Mesodermal cell (in vitro differentiated cells): Measurements from ENCODE around the gene MYOM1.

ENCODE experiments used
- H3K27ac ChIP-seq: 2 replicates; pipeline ENCODE4 v1.7.0; 2013; ENCODE audit warnings: mild to moderate bottlenecking, low read depth, low read length, moderate library complexity; ENCODE audit not compliant: severe bottlenecking
- H3K36me3 ChIP-seq: 2 replicates; pipeline ENCODE4 v1.7.1; 2013; ENCODE audit warnings: mild to moderate bottlenecking, low read length, moderate library complexity; ENCODE audit not compliant: control insufficient read depth, insufficient read depth
- H3K4me1 ChIP-seq: one replicate; pipeline ENCODE4 v1.7.1; 2013; ENCODE audit warnings: mild to moderate bottlenecking, low read length; ENCODE audit not compliant: insufficient read depth, control insufficient read depth, poor library complexity, severe bottlenecking
- H3K4me3 ChIP-seq: 2 replicates; pipeline ENCODE4 v1.7.0; 2013; ENCODE audit warnings: low read length, control low read depth, mild to moderate bottlenecking; ENCODE audit not compliant: insufficient read depth, poor library complexity, severe bottlenecking; ENCODE audit errors: extremely low read depth
- H3K9me3 ChIP-seq: 2 replicates; pipeline ENCODE4 v1.7.1; 2013; ENCODE audit warnings: mild to moderate bottlenecking, low read length, moderate library complexity; ENCODE audit not compliant: control insufficient read depth
- WGBS, 2 experiments: methylation state at CpG; one replicate each; pipeline ENCODE4 v1.1.5; 2013; ENCODE audit warnings: missing lambda C conversion rate in 2 of 2; ENCODE audit not compliant: insufficient coverage in 2 of 2; 5-methylcytosine and 5-hydroxymethylcytosine counted together

MYOM1 gene

GRCh38 chr18:3062798-3063680 lies 156.7 kb downstream of the MYOM1 start:
- no peaks in the 10 kb centered on the region for H3K36me3 ChIP-seq
- WGBS, 2 experiments: 63 to 69% methylated on average over 10 to 15 of the region's 16 CpGs
- H3K4me1 ChIP-seq: no peaks in the 10 kb centered on the region
- no peak overlapping the region for H3K4me3 ChIP-seq
- H3K9me3 ChIP-seq: no peaks in the 10 kb centered on the region
- H3K27ac ChIP-seq: no peak overlapping the region

DNA sequence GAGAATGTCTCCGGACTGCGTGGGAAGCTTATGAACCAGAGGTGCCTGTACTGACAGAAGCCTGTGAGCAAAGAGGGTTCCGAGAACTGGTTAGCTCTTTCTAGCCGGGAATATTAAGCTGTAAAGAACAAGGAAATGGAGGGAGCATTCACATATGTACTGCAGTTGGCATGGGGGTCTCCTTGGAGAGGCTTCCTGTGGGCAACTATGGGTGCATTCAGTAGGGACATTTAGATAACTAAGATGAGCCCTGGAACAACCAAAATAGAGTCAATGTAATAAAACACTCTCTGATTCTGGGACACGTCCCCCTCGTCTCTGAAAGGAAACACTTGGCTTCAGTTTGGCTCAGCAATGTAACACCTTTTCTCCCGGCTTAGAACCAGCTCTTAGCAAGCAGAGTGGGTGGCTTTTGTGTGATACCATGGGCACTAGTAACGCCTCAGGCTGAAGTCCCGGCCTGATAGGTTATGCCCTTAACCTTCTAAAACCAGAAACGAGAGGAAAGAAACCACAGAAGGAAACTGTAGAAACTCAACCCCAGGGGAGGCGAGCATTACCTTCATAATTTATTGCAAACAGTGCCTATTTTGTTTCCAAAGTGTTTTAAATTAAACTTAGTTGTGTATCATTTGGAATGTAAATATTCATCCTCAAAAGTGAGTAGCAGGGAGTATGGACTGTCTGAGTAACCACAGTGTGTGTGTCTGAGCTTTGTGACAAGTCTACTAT lies 158.0 kb downstream of the MYOM1 start:
- Histone ChIP-seq H3K9me3 (no peaks in the 10 kb centered on the region), H3K4me1 (no peaks in the 10 kb centered on the region), H3K36me3 (no peaks in the 10 kb centered on the region), H3K27ac (peak overlapping the region; percentile 13), H3K4me3 (no peak overlapping the region)
- 89 to 91% methylated on average over 9 to 10 of the region's 11 CpGs for WGBS, 2 experiments

DNA sequence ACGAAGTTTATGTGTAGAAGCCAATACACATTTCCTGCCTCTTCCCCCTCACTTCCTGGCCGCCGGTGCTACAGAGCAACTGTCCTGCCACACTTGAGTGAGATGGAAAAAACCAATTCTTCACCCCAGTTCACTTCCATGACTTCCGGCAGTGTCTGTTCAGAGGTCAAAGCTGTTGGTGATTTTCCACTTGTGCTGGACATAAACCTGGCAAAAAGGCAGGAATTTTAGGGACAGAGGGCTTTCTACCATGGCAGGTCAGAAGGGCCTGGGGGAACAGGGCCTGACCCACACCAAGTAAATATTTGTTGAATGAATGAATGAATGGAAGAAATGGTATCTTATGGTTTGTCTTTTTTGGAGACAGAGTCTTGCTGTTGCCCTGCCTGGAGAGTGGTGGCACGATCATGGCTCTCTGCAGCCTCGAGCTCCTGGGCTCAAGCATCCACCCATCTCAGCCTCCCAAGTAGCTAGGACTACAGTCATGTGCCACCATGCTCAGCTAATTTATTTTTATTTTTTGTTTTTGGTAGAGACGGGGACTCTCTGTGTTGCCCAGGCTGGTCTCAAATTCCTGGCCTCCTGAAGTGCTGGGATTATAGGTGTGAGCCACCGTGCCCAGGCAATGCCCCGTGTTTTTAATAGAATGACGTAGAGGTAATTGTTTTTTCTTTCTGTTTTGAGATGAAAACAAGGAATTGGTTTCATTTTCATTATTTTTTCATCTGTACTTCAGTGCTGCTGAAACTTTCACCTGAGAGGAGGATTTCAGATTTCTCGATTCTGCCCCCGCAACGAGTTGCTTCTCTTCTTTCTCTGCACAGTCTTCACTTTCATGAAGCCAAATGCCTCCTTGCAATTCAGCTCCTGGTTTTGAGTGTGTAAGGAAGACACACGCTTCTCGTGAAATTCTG lies 158.8 kb downstream of the MYOM1 start:
- Histone ChIP-seq H3K27ac (no peak overlapping the region), H3K4me3 (no peak overlapping the region)
- 93 to 100% methylated on average over 5 to 8 of the region's 15 CpGs for WGBS, 2 experiments

GRCh38 chr18:3059272-3059671 lies 160.5 kb downstream of the MYOM1 start:
- no peak overlapping the region for H3K4me3 ChIP-seq
- 71% methylated on average over 1 of the region's 3 CpGs; no CpG with 5 or more reads in 1 of the 2 experiments for WGBS, 2 experiments
- no peaks in the 10 kb centered on the region for H3K4me1 ChIP-seq
- no peaks in the 10 kb centered on the region for H3K36me3 ChIP-seq
- no peaks in the 10 kb centered on the region for H3K9me3 ChIP-seq
- no peak overlapping the region for H3K27ac ChIP-seq

More for the DNA sequence above, 158.8 kb downstream of the MYOM1 start:
- Histone ChIP-seq H3K4me1 (no peaks in the 10 kb centered on the region), H3K9me3 (no peaks in the 10 kb centered on the region), H3K36me3 (no peaks in the 10 kb centered on the region)

GRCh38 chr18:3058328-3059191 lies 161.2 kb downstream of the MYOM1 start:
- Histone ChIP-seq H3K4me1 (no peaks in the 10 kb centered on the region), H3K36me3 (no peaks in the 10 kb centered on the region), H3K27ac (no peak overlapping the region), H3K9me3 (peaks cover 2% of the 10 kb centered on the region), H3K4me3 (no peak overlapping the region)
- 94 to 96% methylated on average over 2 to 4 of the region's 6 CpGs for WGBS, 2 experiments

- 88 to 92% methylated on average over 4 of the region's 4 CpGs for WGBS, 2 experiments
- no peaks in the 10 kb centered on the region for H3K4me1 ChIP-seq
- no peak overlapping the region for H3K27ac ChIP-seq
Observed at GRCh38 chr18:3057526-3057925, 162.2 kb downstream of the MYOM1 start.

DNA sequence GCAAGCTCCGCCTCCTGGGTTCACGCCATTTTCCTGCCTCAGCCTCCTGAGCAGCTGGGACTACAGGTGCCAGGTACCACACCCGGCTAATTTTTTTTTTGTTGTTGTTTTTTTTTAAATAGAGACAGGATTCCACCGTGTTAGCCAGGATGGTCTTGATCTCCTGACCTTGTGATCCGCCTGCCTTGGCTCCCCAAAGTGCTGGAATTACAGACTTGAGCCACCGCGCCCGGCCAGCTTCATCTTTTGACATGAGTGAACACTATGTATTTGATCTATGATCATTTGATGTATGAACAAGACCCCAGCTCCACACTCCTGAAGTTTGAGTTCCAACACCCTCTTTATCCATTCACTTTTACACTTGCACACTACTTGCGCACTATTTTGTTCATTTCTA lies 163.5 kb downstream of the MYOM1 start:
- WGBS, 2 experiments: 77 to 93% methylated on average over 6 of the region's 9 CpGs
- H3K27ac ChIP-seq: no peak overlapping the region
- H3K4me1 ChIP-seq: no peaks in the 10 kb centered on the region
- no peaks in the 10 kb centered on the region for H3K36me3 ChIP-seq
- peaks cover 9% of the 10 kb centered on the region for H3K9me3 ChIP-seq
- no peak overlapping the region for H3K4me3 ChIP-seq

More at GRCh38 chr18:3057526-3057925, 162.2 kb downstream of the MYOM1 start:
- H3K36me3 ChIP-seq: no peaks in the 10 kb centered on the region
- no peak overlapping the region for H3K4me3 ChIP-seq
- H3K9me3 ChIP-seq: peaks cover 9% of the 10 kb centered on the region

GRCh38 chr18:3055816-3056215 lies 164.0 kb downstream of the MYOM1 start:
- H3K9me3 ChIP-seq: peaks cover 9% of the 10 kb centered on the region
- H3K36me3 ChIP-seq: no peaks in the 10 kb centered on the region
- no CpG with 5 or more reads among the region's 4 CpGs for WGBS, 2 experiments
- H3K4me3 ChIP-seq: no peak overlapping the region
- H3K4me1 ChIP-seq: no peaks in the 10 kb centered on the region
- no peak overlapping the region for H3K27ac ChIP-seq

- Histone ChIP-seq H3K27ac (no peak overlapping the region), H3K9me3 (peaks cover 9% of the 10 kb centered on the region), H3K36me3 (no peaks in the 10 kb centered on the region), H3K4me1 (no peaks in the 10 kb centered on the region), H3K4me3 (no peak overlapping the region)
- WGBS, 2 experiments: no CpG with 5 or more reads among the region's 4 CpGs
Observed at GRCh38 chr18:3055186-3055728, 164.5 kb downstream of the MYOM1 start.
